Fibroblast of lung (primary cell): ENCODE data around the gene CHST11.

Experiments used
- CTCF ChIP-seq, 2 donors: IDR thresholded peaks in 1 of 2; conservative IDR thresholded peaks in 1 of 2; 1 replicate in 1 of 2; 2 replicates in 1 of 2; pipeline ENCODE4 v1.5.1; 2011 to 2012; ENCODE audit warnings: low read length in 2 of 2, control low read depth in 1 of 2, inconsistent platforms in 1 of 2, low read depth in 1 of 2, mild to moderate bottlenecking in 1 of 2
- EZH2 ChIP-seq: IDR thresholded peaks from 2 replicates; pipeline ENCODE4 v1.5.1; 2012; ENCODE audit warnings: low read length, control low read depth, mild to moderate bottlenecking; ENCODE audit errors: missing control alignments

- no peak for TF ChIP-seq CTCF (conservative IDR thresholded peaks at IDR 0.05 in 1 of 2, IDR thresholded peaks at IDR 0.05 in 1 of 2; ENCODE audit: low read depth in 1 of 2, low read length in 2 of 2)
- TF ChIP-seq EZH2, result no peak
Measured at GRCh38 chr12:104562763-104563162, 106.0 kb downstream of the CHST11 start.
